Measurements from ENCODE around the gene DPP7.

GRCh38 chr9:137113385-137114159 lies 961 bp downstream of the DPP7 start:
- TF ChIP-seq CTCF (conservative IDR thresholded peaks at IDR 0.05; ENCODE audit: low read length), result no peak
- no peak for TF ChIP-seq EZH2phosphoT487 (IDR thresholded peaks at IDR 0.05; ENCODE audit: borderline replicate concordance)

Data from Loucy (cell line).